ENCODE results near the gene LUZP1.

Gene LUZP1

GRCh38 chr1:23168445-23169194 lies at the start of gene LUZP1:
Gene LUZP1, minus strand, starts transcription at chr1:23168856.
- H3K9ac ChIP-seq (ENCODE audit: low read length), result peak within 1 kb of the TSS; percentile 94
- H3K9me3 ChIP-seq (ENCODE audit: control insufficient read depth, insufficient read depth, low read depth, low read length), result no peaks in the 10 kb centered on the region
- peaks cover 15% of the 10 kb centered on the region; the same call in 1 of the 2 replicates for H3K4me1 ChIP-seq (ENCODE audit: control insufficient read depth, insufficient read depth, low read length)
- H3K4me3 ChIP-seq (ENCODE audit: low read depth, low read length), result peak within 1 kb of the TSS; percentile 99
- H3K36me3 ChIP-seq (ENCODE audit: control insufficient read depth, insufficient read depth, low read length), result no peaks in the 10 kb centered on the region
- peak within 1 kb of the TSS; percentile 94; the same call in 1 of the 2 replicates for H3K27ac ChIP-seq (ENCODE audit: low read depth, low read length)
- H3K27me3 ChIP-seq (ENCODE audit: control insufficient read depth, insufficient read depth, low read length), result no peaks in the 10 kb centered on the region

GRCh38 chr1:23217421-23218115 lies 48.9 kb upstream of the LUZP1 start, which contains the start of gene HTR1D:
Gene HTR1D, minus strand, starts transcription at chr1:23217502. Its CDS starts 23,283 bp downstream, at chr1:23194219.
- peaks cover 17% of the 10 kb centered on the region; the same call in 1 of the 2 replicates for H3K4me1 ChIP-seq (ENCODE audit: control insufficient read depth, insufficient read depth, low read length)
- H3K36me3 ChIP-seq (ENCODE audit: control insufficient read depth, insufficient read depth, low read length), result no peaks in the 10 kb centered on the region
- peak within 1 kb of the TSS; percentile 67 for H3K4me3 ChIP-seq (ENCODE audit: low read depth, low read length)
- H3K9ac ChIP-seq (ENCODE audit: low read length), result peak within 1 kb of the TSS; percentile 23
- peaks cover 49% of the 10 kb centered on the region for H3K27me3 ChIP-seq (ENCODE audit: control insufficient read depth, insufficient read depth, low read length)
- no peaks in the 10 kb centered on the region for H3K9me3 ChIP-seq (ENCODE audit: control insufficient read depth, insufficient read depth, low read depth, low read length)
- no peak within 1 kb of the TSS for H3K27ac ChIP-seq (ENCODE audit: low read depth, low read length)

DNA sequence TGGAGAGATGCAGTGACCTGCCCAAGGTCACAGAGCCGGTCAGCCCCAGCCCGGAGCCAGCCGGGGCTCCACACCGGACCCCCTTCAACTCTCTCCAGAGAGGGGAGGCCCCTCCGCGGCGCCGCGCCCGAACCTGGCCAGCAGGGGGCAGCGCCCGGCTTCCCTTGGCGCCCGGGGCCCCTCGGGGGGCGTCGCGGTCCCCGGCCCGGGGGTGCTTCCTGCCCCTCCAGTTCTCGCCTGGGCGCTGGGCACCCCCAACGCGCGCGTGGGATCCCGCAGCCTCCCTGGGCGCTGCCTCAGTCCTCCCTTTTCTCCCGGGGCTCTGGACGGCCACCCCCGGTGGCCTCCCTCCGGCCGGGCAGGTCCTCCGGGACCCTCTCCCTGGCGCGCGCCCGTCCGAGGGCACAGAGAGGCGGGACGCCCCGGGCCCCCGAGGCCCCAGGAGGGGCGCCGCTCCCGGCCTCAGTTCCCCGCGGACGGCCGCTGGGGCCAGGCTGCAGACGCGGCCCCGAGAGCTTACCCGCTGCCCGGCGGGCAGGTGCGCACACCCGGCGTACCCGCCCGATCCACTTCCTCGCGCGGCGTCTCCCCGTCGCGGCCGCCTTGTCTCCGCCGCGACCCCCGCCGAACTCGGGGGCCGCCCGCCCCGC lies 48.2 kb upstream of the LUZP1 start:
- Histone ChIP-seq H3K4me1 (ENCODE audit: control insufficient read depth, insufficient read depth, low read length) (peaks cover 17% of the 10 kb centered on the region; the same call in 1 of the 2 replicates), H3K27ac (ENCODE audit: low read depth, low read length) (no peak overlapping the region), H3K9ac (ENCODE audit: low read length) (peak overlapping the region; percentile 23)

GRCh38 chr1:23215751-23216449 lies 47.2 kb upstream of the LUZP1 start:
- H3K9ac ChIP-seq (ENCODE audit: low read length), result no peak overlapping the region

More for the DNA sequence above, 48.2 kb upstream of the LUZP1 start:
- Histone ChIP-seq H3K9me3 (ENCODE audit: control insufficient read depth, insufficient read depth, low read depth, low read length) (no peaks in the 10 kb centered on the region), H3K27me3 (ENCODE audit: control insufficient read depth, insufficient read depth, low read length) (peaks cover 49% of the 10 kb centered on the region), H3K4me3 (ENCODE audit: low read depth, low read length) (peak overlapping the region; percentile 67), H3K36me3 (ENCODE audit: control insufficient read depth, insufficient read depth, low read length) (no peaks in the 10 kb centered on the region; the same call in 1 of the 2 replicates)

DNA sequence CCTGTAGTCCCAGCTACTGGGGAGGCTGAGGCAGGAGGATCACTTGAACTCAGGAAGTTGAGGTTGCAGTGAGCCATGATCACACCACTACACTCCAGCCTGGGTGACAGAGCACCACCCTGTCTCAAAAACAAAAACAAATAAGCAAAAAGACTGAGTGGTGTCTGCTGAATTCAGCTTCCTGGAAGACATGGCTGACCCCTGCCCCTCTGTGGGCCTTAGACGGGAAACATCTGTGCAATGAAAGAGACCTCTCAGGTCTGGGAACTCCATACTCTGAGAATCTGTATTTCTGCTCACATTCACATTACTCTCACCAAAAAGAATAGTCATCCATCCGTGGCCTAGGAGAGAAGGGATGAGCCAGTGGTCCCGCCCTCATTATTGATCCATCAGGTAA lies 46.6 kb upstream of the LUZP1 start:
- Histone ChIP-seq H3K27me3 (ENCODE audit: control insufficient read depth, insufficient read depth, low read length) (peaks cover 46% of the 10 kb centered on the region), H3K9ac (ENCODE audit: low read length) (no peak overlapping the region), H3K36me3 (ENCODE audit: control insufficient read depth, insufficient read depth, low read length) (no peaks in the 10 kb centered on the region; the same call in 1 of the 2 replicates), H3K4me3 (ENCODE audit: low read depth, low read length) (no peak overlapping the region), H3K4me1 (ENCODE audit: control insufficient read depth, insufficient read depth, low read length) (peaks cover 17% of the 10 kb centered on the region; the same call in 1 of the 2 replicates), H3K9me3 (ENCODE audit: control insufficient read depth, insufficient read depth, low read depth, low read length) (no peaks in the 10 kb centered on the region), H3K27ac (ENCODE audit: low read depth, low read length) (no peak overlapping the region)

More at GRCh38 chr1:23215751-23216449, 47.2 kb upstream of the LUZP1 start:
- H3K9me3 ChIP-seq (ENCODE audit: control insufficient read depth, insufficient read depth, low read depth, low read length), result no peaks in the 10 kb centered on the region
- no peak overlapping the region for H3K27ac ChIP-seq (ENCODE audit: low read depth, low read length)
- peaks cover 49% of the 10 kb centered on the region for H3K27me3 ChIP-seq (ENCODE audit: control insufficient read depth, insufficient read depth, low read length)
- H3K4me3 ChIP-seq (ENCODE audit: low read depth, low read length), result peak overlapping the region; percentile 67; the same call in 1 of the 2 replicates
- H3K4me1 ChIP-seq (ENCODE audit: control insufficient read depth, insufficient read depth, low read length), result peaks cover 17% of the 10 kb centered on the region; the same call in 1 of the 2 replicates
- no peaks in the 10 kb centered on the region; the same call in 1 of the 2 replicates for H3K36me3 ChIP-seq (ENCODE audit: control insufficient read depth, insufficient read depth, low read length)

DNA sequence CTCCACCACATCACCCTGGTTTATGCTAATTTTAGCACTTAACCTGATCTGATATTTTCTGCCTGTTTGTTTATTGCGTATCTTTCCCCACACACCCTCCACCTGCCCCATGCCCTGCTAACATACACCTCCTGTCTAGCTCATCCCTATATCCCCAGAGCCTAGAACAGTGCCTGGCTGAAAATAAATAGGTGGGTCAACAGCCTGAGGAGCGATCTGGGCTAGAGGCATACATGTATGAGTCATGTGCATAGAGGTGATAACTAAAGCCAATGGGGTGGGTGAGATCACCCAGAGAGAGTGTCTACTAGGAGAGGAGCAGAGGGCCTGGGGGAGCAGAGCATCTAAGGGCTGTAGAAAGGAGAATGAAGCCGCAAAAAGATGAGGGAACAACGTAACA lies 46.0 kb upstream of the LUZP1 start:
- no peak overlapping the region for H3K27ac ChIP-seq (ENCODE audit: low read depth, low read length)
- peaks cover 43% of the 10 kb centered on the region for H3K27me3 ChIP-seq (ENCODE audit: control insufficient read depth, insufficient read depth, low read length)
- H3K4me1 ChIP-seq (ENCODE audit: control insufficient read depth, insufficient read depth, low read length), result peaks cover 17% of the 10 kb centered on the region; the same call in 1 of the 2 replicates
- H3K9ac ChIP-seq (ENCODE audit: low read length), result no peak overlapping the region
- H3K36me3 ChIP-seq (ENCODE audit: control insufficient read depth, insufficient read depth, low read length), result no peaks in the 10 kb centered on the region; the same call in 1 of the 2 replicates
- H3K9me3 ChIP-seq (ENCODE audit: control insufficient read depth, insufficient read depth, low read depth, low read length), result no peaks in the 10 kb centered on the region
- no peak overlapping the region for H3K4me3 ChIP-seq (ENCODE audit: low read depth, low read length)

DNA sequence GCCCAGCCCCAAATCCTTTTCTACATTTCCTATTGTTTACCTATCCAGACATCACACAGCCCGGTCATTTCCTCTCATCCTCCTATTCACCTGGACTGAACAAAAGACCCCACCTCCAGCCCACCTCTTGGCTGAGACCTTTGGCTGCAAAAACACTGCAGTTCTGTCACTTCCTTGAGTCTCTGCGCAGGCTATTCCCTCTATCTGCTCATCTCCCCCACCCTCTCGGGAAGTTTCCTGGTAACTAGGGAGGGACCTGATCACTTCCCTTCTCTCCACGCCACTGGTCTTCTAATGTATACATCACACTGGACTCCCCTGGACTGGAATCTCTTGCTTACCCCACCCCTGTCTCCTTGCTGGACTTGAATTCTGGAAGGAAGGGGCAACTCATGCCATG lies 43.3 kb upstream of the LUZP1 start:
- Histone ChIP-seq H3K9me3 (ENCODE audit: control insufficient read depth, insufficient read depth, low read depth, low read length) (no peaks in the 10 kb centered on the region), H3K4me3 (ENCODE audit: low read depth, low read length) (no peak overlapping the region), H3K4me1 (ENCODE audit: control insufficient read depth, insufficient read depth, low read length) (peaks cover 17% of the 10 kb centered on the region), H3K9ac (ENCODE audit: low read length) (no peak overlapping the region), H3K27me3 (ENCODE audit: control insufficient read depth, insufficient read depth, low read length) (peaks cover 17% of the 10 kb centered on the region), H3K36me3 (ENCODE audit: control insufficient read depth, insufficient read depth, low read length) (no peaks in the 10 kb centered on the region; the same call in 1 of the 2 replicates), H3K27ac (ENCODE audit: low read depth, low read length) (no peak overlapping the region)

GRCh38 chr1:23210963-23211362 lies 42.3 kb upstream of the LUZP1 start:
- peaks cover 7% of the 10 kb centered on the region; the same call in 1 of the 2 replicates for H3K27me3 ChIP-seq (ENCODE audit: control insufficient read depth, insufficient read depth, low read length)
- no peak overlapping the region for H3K4me3 ChIP-seq (ENCODE audit: low read depth, low read length)
- H3K9ac ChIP-seq (ENCODE audit: low read length), result no peak overlapping the region
- no peaks in the 10 kb centered on the region for H3K9me3 ChIP-seq (ENCODE audit: control insufficient read depth, insufficient read depth, low read depth, low read length)
- H3K27ac ChIP-seq (ENCODE audit: low read depth, low read length), result no peak overlapping the region
- no peaks in the 10 kb centered on the region; the same call in 1 of the 2 replicates for H3K36me3 ChIP-seq (ENCODE audit: control insufficient read depth, insufficient read depth, low read length)
- H3K4me1 ChIP-seq (ENCODE audit: control insufficient read depth, insufficient read depth, low read length), result peaks cover 11% of the 10 kb centered on the region

GRCh38 chr1:23210351-23210785 lies 41.7 kb upstream of the LUZP1 start:
- Histone ChIP-seq H3K9ac (ENCODE audit: low read length) (no peak overlapping the region), H3K4me1 (ENCODE audit: control insufficient read depth, insufficient read depth, low read length) (peaks cover 5% of the 10 kb centered on the region), H3K9me3 (ENCODE audit: control insufficient read depth, insufficient read depth, low read depth, low read length) (no peaks in the 10 kb centered on the region), H3K4me3 (ENCODE audit: low read depth, low read length) (no peak overlapping the region), H3K27ac (ENCODE audit: low read depth, low read length) (no peak overlapping the region), H3K27me3 (ENCODE audit: control insufficient read depth, insufficient read depth, low read length) (peaks cover 2% of the 10 kb centered on the region; the same call in 1 of the 2 replicates), H3K36me3 (ENCODE audit: control insufficient read depth, insufficient read depth, low read length) (no peaks in the 10 kb centered on the region; the same call in 1 of the 2 replicates)

DNA sequence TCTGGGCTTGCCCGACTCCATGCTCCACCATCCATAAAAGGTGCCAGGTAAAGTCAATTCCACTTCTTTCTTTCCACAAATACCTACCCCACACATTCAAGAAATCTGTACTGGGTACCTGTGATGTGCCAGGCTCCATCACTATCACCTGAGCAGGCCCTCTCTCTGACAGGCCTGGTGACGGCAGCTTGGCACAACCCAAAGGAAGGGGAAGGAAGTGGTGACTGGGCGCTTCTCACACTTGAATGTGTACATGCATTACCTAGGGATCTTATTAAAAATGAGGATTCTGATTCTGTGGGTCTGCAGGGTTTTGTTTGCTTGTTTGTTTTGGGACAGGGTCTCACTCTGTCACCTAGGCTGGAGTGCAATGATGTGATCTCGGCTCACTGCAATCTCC lies 41.1 kb upstream of the LUZP1 start:
- Histone ChIP-seq H3K36me3 (ENCODE audit: control insufficient read depth, insufficient read depth, low read length) (no peaks in the 10 kb centered on the region; the same call in 1 of the 2 replicates), H3K9me3 (ENCODE audit: control insufficient read depth, insufficient read depth, low read depth, low read length) (no peaks in the 10 kb centered on the region), H3K27me3 (ENCODE audit: control insufficient read depth, insufficient read depth, low read length) (no peaks in the 10 kb centered on the region; the same call in 1 of the 2 replicates), H3K4me1 (ENCODE audit: control insufficient read depth, insufficient read depth, low read length) (peaks cover under 1% of the 10 kb centered on the region), H3K27ac (ENCODE audit: low read depth, low read length) (no peak overlapping the region), H3K9ac (ENCODE audit: low read length) (no peak overlapping the region), H3K4me3 (ENCODE audit: low read depth, low read length) (no peak overlapping the region)

All from HUES6 (cell line).